NOMO-1 (cell line): ENCODE measurements around the gene CLK3.
"Not testable (repeated sequence)": the region's sequence is repeated elsewhere in the genome, so short reads cannot be mapped to it uniquely, and the experiment has no call there.

Source experiments
- DNase-seq, 2 experiments: peaks; one replicate each; lab custom pipeline; 2025; ENCODE audit not compliant: unreplicated experiment in 2 of 2; lab: John Stamatoyannopoulos, UW

CLK3 gene

DNA sequence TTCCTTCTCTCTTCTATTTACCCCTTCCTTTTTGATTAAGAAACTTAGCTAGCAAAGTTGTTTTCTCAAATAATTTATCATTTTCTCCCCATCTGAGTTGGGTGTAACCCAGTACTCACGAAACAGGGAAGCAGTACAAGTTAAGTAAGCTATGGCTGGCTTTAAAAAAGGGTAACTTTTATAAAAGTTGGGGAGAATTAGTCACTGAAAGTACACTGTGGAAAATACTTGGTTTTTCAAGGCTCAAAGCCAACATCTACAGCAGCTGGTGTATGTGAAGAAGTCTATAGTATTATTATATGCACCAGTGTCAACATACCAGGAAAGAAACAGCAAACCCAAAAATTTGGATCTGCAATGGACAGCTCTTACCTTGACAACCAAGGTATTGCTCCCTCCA lies 25.5 kb downstream of the CLK3 start:
- no peak for DNase-seq

DNA sequence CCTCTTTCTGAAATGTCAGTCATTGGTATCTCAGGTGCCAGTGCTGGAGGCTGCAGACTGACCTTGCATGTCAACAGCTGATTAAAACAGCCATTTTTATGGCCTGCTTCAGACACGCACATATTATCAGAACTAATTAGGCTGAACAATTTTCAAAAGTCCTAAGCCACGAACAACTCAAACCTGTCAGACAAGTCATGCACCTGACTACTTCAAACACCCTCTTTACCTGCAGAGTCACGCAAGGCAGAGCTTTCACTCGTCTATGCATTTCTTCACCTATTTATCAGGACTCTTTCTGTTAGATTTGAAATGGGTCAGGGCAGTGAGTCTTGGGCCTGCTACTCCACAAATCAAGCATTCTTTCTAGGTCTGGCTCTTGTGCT lies 26.7 kb downstream of the CLK3 start:
- DNase-seq, result no peak

DNA sequence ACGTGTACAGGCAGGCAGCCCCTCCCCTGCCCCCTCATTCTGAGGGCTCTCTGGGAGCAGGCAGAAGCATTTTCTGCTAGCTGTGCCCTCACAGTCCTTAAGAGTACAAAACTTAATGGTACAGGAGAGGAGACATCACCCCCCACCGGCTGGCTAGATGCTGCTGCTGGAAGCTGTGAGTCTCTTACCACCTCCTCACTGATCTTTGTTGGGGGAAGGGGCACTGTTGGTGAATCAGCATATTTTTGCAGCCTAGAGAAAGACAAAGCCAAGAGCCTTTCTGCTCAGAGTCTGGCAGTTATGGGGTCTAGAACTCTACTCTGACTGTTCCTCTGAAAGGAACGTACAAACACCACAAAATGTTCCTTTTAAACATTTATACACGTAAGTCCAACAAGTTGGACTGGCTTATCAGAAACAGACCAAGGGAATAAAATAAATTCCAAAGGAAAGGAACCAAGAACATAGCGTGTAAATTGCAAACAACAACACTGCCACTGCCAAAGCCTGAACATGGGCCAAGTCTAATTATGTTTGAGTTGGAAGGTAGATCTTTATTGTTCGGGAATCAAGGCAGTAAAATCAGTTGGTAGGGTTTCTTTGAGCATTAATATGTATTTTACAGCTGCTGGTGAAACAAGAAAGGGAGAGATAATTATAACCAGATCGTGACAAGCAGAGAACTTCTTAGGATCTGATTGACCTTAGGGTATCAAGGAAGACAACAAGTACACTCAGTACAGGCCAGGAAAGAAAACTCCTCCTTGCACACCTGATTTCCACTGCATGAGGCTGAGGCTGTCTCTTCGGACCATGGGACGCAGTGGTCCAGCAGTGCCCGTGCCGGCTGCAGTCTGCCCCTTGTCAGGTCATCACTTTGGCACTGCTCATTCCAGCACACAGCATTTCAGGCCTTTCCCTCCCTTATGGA lies 27.4 kb downstream of the CLK3 start:
- DNase-seq, result no peak

DNA sequence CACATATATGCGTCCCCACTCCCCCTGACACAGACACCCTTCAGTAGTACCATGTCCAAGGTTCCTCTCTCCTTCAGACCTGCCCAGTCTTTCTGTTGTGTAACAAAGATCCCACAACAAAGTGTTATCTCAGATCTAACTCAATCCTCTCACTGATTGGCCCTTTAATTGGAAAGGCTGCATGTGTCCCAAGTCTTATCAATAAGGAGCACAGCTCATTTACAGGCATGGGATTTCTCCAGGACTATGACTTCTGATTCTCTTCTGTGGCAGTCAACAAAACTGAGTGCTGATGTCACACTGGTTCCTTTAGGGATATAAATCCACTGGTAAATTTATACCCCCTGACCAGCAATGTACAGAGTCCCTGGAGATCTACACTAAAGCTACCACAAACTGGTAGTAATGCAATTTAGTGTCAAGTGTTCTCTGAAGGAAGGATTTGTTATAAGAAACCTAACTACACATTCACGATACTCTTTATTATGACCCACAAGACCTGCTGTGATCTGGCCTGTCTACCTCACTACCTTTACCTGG lies 28.1 kb downstream of the CLK3 start:
- DNase-seq, result no peak

DNA sequence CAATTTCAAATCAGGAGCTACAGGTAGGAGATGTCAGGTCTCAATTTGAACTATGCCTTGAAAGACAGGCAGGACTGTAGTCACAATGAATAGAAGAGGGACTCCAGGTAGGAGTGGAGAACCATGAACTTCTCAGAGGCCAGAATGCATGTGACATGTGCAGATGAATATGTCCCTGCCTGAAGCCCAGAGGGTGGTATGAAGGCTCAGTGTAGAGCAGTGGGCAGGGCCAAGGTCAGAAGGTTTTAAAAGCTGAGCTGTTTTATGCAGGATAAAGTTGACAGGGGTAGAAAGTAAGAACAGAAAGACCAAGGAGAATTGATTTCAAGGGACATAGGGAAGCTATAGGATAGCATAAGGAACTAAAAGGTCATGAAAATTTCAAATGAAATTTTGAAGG lies 30.8 kb downstream of the CLK3 start:
- DNase-seq, result no peak

DNA sequence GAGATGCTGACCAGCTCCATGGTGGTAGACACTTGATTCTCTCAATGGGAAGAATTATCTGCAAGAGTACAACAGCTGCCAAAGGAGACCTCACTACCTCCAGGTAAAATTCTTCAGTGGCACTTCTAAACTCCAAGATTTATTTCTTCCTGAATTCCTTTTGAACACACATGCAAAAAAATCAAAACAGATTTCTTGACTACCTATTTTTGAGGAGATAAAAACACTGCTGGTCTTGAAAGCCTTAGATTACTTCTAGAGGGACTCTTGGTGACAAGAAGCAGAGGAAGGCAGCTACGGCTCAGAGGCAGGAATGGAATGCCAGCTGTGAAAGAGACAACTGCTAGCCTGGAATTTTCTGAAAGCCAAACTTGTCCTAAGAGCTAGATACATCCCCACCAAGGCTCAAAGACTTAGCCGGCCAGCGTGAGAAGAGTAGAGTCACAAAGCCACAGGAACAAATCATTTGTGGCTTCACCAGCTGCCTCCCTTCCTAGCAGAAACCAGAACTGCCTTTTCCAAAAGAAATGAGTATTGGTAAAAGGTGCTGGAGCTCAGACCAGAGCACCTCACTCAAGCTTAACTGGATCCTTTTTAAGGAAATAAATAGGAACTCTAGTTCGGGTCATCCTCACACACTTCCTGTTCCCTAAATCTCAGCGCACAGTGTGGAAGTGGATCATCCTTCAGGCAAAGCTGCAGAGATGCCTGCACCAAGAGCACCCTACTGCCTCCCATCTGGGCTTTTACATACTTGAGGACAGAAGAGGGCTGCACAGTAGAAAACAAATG lies 32.6 kb downstream of the CLK3 start:
- no peak for DNase-seq

DNA sequence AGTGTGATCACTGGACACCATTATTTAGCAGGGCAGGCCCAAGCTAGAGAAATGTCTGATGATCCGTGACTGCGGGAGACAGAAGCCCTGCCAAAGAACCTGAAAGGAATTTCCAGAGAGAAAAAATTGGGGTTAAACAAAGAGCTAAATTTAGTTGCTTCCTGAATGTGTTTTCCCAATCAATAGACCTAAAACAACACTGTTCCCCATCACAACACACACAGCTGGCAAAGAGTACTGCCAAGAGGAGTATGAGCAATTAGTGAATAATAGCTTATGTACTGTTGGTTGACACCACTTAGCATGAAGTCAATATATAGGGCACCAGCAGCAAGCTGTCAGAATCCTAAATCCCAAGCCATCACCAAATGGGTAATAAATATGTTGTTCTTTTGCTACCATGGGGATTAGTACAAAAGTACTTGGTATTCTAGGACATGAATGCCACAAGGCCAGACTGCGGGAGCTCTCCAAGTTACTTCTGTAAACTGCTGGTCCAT lies 35.7 kb downstream of the CLK3 start:
- DNase-seq, result no peak

DNA sequence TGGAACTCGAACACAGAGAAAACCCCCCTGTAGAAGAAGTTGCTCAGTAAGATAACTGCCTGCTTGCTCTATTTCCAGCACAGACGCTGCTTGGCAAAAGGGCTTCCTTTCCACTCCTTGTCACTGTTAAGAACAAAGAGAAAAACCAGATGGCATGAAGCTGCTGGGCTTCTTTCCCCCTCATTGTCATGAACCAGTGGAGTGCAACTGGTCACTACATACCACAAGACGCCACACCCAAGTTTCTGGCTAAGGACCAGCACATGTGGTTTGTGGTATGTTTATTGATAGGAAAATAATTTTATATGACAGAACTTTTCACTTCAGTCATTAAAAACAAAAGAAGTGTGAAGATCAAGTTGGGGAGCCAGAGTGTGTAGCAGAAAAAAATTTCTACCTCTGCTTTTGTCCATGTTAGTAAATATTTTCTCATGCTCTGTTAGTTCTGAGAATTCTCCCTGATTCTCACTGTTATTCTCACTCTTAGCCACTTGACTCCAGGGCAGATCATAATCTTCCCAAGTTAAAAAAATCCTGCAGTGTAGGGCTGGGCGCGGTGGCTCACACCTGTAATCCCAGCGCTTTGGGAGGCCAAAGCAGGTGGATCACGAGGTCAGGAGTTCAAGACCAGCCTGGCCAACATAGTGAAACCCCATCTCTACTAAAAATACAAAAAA lies 37.9 kb downstream of the CLK3 start:
- no peak for DNase-seq

DNA sequence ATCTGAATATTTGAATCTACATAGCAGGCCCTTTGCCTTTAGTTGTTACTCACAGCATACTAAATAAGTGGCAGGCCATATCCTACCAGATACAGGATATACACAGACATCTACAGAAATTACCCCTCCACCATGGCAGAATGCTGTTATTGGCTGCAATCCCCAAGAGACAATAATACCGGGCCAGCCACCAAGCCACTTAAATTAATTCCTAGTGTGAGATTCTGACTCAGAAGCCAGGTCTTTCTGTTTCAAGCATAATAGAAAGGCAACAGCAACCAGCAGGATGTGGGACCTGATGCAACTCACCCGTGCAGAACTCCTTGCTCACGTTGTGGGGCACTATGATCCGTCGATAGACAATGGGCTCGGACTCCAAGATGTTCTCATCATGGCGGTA lies 39.8 kb downstream of the CLK3 start:
- no peak for DNase-seq

DNA sequence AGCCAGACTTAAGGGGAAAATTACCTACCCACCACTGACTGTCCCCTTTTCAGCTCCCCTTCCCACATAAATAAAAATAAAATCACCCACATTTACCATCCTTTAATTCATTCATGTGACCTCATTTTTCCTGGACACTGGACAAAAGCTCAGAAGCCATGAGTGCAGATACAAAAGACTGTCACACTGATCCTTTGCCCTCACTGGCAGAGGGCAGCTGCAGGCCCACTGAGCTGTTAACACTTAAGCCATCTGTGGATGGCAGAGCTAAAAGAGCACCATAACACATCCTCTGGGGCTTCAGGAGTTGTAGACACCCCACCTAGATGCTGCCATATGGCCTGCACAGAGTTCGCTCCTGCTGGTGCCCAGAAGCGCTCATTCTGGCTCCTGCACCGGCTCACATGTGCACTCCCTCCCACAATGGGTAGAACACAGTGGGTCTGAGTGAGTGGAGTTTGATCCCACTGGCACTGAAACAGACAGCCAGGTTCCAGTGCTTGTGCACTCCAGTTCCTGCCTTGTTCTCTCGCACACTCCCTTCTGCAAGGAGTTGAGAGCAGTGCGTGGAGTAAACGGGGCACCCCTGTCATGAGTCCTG lies 41.4 kb downstream of the CLK3 start:
- DNase-seq, result no peak

DNA sequence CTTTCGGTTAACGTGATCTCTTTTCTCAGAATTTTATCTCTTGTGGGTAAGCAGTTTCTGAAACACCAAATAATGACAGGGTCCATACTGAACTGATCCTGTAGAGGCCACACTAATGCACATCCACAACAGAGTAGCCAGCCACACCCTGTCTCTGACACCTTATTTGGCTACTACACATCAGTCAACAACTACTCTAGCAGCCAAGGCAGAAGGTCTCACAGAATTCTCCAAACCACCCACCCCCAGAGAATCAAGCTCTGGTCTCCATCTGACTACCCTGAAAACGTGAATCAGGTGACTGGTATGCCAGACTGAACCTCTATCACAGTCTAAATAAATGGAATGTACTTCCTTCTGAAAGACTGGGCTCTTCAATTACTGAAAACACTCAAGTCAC lies 42.2 kb downstream of the CLK3 start:
- DNase-seq, result no peak

DNA sequence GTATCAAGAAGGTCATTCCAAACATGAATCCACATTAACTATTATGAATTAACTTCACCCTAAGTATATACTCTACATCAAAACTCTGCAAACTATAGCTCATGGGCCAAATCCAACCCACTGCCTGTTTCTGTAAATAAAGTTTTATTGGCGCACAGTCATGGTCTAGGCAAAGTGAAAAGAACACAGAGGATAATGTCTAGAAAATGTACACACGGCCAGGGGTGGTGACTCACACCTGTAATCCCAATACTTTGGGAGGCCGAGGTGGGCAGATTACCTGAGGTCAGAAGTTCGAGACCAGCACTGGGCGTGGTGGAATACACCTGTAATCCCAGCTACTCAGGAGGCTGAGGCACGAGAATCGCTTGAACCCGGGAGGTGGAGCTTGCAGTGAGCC lies 45.6 kb downstream of the CLK3 start:
- not testable (repeated sequence) for DNase-seq

DNA sequence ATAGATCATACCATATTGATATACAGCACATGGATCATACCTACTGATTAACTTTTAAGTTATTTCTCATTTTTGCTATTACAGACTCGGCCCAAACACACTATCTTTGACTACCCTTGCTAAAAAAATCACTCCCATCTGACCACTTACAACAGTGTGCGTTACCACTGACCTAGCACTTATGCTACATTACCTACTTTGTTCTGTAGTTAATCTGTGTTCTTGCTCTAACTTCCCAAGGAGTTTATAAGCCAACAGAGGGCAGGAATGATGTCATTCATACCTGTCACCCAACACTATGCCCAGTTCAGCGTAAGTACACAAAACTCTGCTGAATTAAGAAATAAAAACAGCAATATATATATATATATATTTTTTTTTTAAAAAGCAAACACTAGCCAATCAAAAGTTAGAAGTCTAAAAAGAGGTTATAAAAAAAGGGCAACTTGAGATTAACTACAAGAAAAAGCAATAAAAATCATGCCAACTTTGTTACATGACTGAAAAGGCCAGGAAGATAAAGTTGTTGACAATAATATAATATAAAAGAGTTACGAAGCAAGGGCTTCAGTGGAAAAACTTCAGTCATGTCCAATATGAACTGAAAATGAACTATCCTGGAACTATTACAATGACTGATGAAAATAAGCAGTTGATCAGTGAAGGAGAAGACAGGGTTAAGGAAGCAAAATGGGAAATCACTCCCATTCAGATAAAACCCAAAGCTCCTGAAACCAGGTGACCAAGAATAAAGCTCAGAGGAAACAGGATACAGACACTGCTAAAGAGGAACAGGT lies 46.6 kb downstream of the CLK3 start:
- no peak for DNase-seq

DNA sequence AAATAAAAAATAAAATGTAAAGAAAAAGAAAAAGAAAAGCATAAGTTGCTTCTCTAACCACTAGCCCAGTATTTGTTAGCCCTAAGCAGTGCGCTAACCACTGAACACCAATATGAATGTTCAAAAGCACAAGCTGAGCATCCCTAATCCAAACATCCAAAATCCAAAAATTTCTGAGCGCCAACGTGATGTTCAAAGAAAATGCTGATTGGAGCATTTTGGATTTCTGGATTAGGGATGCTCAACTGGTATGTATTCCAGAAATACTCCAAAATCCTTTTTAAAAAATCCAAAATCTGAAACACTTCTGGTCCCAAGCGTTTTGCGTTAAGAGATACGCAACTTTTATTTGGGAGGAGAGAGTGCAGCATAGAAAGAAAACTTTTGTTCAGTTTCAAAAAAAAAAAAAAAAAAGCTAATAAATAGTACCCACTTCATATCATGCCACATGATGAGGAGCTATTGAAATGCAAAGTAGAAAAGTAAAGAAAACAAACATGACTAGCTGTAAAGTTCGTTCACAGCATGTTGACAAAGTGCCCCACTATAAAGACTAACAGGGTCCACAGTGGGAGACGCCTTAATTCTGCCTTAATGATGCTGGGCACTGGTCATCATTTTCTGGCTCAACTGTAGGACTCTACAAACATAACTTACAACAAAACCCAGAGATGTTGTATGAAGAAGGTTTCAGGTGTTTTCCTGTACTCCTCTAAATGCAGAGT lies 47.8 kb downstream of the CLK3 start:
- no peak for DNase-seq

DNA sequence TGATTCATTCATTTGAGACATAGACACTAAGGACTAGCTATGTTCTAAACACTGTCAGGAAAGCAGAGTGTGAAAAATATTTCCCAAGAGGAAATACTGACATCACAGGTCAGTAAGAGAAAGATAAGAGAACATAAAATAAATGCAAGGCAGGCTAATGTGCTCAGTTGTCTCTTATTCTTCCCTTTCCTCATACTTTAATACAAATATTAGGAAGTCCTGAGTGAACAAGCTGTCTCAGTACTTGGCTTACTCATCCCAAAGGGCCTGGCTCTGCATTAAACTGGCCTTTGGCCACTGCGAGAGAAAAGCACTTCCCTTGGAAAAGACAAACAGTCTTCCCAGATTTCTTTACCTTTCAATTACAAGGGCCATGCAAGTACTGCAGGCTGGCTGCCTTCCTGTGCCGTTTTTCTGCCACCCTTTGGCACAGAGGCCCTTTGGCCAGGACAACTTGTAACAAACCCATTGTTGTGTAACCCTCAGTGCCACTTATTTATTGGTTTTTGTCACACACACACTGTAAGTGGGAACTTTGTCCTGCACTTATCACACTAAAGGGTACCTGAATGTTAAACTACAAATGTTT lies 48.5 kb downstream of the CLK3 start:
- no peak for DNase-seq

DNA sequence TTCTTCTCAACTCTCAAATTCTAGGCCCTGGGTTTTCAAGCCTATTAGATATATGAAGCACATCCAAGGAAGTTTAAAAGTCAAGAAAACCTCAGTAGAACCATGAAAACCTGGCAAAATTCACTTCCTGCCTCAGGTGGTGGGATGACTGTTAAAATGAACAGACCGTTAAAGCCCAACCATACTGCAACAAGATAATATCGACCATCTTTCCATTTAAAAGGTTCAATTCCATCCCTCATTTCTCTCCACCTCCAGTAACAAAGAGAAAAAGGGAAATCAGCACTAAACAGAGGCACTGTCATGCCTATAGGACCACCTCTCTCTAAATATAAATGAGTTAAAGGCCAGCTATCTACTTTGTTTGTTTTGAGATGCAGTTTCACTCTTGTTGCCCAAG lies 49.0 kb downstream of the CLK3 start:
- no peak for DNase-seq

DNA sequence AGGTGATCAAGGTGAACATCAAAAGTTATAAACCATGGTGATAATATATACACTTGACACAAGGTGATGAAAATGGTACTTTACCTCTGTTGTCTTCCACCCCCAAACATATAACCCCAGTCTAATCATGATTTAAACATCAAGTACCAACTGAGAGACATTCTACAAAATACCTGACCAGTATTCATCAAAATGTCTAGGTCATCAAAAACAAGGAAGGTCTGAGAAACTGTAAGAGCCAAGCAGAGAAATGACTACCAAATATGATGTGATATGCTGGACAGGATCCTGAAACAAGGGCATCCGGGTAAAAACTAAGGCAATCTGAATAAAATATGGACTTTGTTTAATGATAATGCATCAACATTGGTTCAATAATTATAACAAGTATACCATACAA lies 52.3 kb downstream of the CLK3 start:
- DNase-seq, result no peak

DNA sequence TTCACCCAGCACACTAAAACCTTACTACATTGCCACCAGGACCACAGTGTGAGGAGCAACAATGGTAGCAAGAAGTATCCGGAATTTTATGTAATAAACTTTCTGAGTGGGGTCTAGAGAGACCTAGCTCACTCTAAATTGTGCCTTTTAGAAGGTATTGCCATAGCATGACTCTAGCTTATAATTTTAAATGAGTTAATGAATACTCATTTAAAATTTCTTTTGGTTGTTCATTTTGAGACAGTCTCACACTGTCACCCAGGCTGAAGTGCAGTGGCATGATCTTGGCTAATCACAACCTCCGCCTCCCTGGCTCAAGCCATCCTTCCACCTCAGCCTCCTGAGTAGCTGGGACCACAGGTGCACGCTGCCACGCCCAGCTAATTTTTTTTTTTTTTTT lies 54.0 kb downstream of the CLK3 start:
- no peak for DNase-seq

DNA sequence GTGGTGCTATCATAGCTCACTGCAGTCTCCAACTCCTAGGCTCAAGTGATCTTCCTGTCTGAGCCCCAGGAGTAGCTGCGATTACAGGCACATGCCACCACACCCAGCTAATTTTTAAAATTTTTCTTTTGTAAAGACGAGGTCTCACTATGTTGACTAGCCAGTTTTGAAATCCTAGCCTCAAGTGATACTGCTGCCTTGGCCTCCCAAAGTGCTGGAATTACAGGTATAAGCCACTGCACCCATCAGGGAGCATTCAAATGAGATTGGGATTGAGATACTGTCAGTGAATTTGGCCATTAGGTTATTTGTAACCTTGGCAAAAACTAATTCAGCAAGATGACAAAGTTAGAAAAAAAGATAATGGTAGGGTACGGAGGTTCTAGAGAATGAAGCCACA lies 58.5 kb downstream of the CLK3 start:
- no peak for DNase-seq
